Type B pancreatic cell (in vitro differentiated cells): ENCODE data around the gene RCAN1. TPM values are rescaled to one million over a fixed set of nuclear protein-coding genes. Genes with fewer than 3 reads are reported as not detected.
"Not testable (repeated sequence)": the region's sequence is repeated elsewhere in the genome, so short reads cannot be mapped to it uniquely, and the experiment has no call there.

Experiments
- DNase-seq: peaks from one replicate; pipeline ENCODE4 v3.0.0; 2021; ENCODE audit warnings: mixed read lengths; ENCODE audit not compliant: unreplicated experiment; ENCODE audit errors: extremely low spot score
- H3K27ac Mint-ChIP-seq: 2 replicates; pipeline ENCODE4 v1.8.0; 2021; ENCODE audit warnings: mild to moderate bottlenecking, mixed read lengths
- H3K27me3 Mint-ChIP-seq: 2 replicates; pipeline ENCODE4 v1.8.0; 2021; ENCODE audit warnings: mixed read lengths
- H3K36me3 Mint-ChIP-seq: 2 replicates; pipeline ENCODE4 v1.8.0; 2021; ENCODE audit warnings: mixed read lengths
- H3K4me1 Mint-ChIP-seq: one replicate; pipeline ENCODE4 v1.8.0; 2021; ENCODE audit warnings: mixed read lengths; ENCODE audit not compliant: unreplicated experiment
- H3K4me3 Mint-ChIP-seq: 2 replicates; pipeline ENCODE4 v1.8.0; 2021; ENCODE audit warnings: mild to moderate bottlenecking, mixed read lengths
- H3K9me3 Mint-ChIP-seq: 2 replicates; pipeline ENCODE4 v1.8.0; 2021; ENCODE audit warnings: mixed read lengths
- total RNA-seq: library from RNA; stranded (reverse); gene quantifications from 2 replicates; pipeline ENCODE4 v1.2.1, GENCODE V29; 2021; ENCODE audit warnings: low replicate concordance
- TF ChIP-seq, protein P1 (sequence below): fragments of 200-600 bp; sonication (generic); conservative IDR thresholded peaks from 2 replicates; pipeline ENCODE4 v1.5.0; 2021; ENCODE audit warnings: antibody characterized with exemption, mild to moderate bottlenecking

RCAN1 gene
- total RNA-seq, 1 donor from 2014 or later: 16.5 TPM

DNA sequence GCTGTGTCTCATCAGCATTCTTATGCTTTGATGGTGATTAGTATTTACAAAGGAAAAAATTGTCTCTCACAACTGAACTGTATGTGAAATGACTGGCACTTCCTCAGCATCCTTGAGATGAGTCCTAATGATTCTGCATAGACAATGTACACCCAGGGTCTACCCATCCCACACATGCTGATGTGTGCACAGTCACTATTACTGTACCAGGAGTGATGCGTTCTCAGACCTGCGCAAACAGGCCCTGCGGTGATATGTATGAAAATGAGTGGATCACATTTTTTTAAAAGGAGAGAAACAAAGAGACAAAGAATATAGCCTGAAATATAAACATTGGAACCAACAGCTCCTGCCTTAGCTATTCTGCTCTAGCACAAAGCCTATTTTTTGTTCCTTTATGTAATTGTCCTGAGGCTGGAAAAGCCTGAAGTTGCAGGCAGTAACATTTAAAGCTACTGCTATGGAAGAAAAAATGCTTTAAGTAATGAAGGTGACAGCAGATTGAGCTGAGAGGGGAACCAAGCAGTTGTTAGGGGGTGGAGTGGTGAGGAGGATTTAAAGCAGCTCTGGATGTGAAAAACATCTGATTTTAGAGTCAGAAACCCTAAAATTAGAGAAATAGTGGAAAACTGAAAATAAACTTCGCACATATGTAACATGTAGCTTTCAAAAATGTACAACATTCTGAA is 5.5 kb downstream of the RCAN1 start:
- peaks cover 28% of the 10 kb centered on the region for H3K27me3 Mint-ChIP-seq
- H3K4me1 Mint-ChIP-seq: peaks cover 7% of the 10 kb centered on the region
- no peaks in the 10 kb centered on the region for H3K36me3 Mint-ChIP-seq
- no peak overlapping the region for H3K4me3 Mint-ChIP-seq
- no peak for DNase-seq
- H3K9me3 Mint-ChIP-seq: no peaks in the 10 kb centered on the region
- no peak overlapping the region for H3K27ac Mint-ChIP-seq
- TF ChIP-seq, protein P1, sequence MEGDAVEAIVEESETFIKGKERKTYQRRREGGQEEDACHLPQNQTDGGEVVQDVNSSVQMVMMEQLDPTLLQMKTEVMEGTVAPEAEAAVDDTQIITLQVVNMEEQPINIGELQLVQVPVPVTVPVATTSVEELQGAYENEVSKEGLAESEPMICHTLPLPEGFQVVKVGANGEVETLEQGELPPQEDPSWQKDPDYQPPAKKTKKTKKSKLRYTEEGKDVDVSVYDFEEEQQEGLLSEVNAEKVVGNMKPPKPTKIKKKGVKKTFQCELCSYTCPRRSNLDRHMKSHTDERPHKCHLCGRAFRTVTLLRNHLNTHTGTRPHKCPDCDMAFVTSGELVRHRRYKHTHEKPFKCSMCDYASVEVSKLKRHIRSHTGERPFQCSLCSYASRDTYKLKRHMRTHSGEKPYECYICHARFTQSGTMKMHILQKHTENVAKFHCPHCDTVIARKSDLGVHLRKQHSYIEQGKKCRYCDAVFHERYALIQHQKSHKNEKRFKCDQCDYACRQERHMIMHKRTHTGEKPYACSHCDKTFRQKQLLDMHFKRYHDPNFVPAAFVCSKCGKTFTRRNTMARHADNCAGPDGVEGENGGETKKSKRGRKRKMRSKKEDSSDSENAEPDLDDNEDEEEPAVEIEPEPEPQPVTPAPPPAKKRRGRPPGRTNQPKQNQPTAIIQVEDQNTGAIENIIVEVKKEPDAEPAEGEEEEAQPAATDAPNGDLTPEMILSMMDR: no peak

DNA sequence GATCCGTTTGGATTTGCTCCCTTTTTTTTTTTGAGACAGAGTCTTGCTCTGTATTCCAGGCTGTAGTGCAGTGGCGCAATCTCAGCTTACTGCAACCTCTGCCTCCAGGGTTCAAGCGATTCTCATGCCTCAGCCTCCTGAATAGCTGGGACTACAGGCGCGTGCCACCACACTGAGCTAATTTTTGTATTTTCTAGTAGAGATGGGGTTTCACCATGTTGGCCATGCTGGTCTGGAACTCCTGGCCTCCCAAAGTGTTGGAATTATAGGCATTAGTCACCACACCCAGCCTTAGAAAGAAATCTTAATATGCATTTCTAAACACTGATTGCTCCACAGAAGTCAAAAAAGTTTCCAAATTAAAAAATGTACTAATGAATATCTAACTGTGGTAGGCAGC is 7.5 kb downstream of the RCAN1 start:
- H3K27me3 Mint-ChIP-seq: peaks cover 11% of the 10 kb centered on the region
- H3K9me3 Mint-ChIP-seq, DNase-seq, H3K4me3 Mint-ChIP-seq, H3K4me1 Mint-ChIP-seq, H3K27ac Mint-ChIP-seq, H3K36me3 Mint-ChIP-seq: not testable (repeated sequence)

DNA sequence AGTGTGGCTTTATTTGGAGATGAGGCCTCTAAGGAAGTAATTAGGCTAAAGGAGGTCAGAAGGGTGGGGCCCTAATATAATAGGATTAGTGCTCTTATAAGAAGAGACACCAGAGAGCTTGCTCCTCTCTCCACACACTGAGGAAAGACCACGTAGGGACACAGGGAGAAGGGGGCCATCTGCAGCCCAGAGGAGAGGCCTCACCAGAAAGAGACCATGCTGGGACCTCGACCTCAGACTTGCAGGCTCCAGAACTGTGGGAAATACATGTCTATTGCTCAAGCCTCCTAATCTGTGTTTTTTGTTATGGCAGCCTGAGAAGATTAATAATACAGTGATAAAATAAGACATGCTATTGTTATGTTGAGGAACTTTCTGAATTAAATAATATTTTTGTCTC is 8.3 kb downstream of the RCAN1 start:
- DNase-seq: no peak
- H3K27ac Mint-ChIP-seq: no peak overlapping the region
- no peaks in the 10 kb centered on the region for H3K9me3 Mint-ChIP-seq

DNA sequence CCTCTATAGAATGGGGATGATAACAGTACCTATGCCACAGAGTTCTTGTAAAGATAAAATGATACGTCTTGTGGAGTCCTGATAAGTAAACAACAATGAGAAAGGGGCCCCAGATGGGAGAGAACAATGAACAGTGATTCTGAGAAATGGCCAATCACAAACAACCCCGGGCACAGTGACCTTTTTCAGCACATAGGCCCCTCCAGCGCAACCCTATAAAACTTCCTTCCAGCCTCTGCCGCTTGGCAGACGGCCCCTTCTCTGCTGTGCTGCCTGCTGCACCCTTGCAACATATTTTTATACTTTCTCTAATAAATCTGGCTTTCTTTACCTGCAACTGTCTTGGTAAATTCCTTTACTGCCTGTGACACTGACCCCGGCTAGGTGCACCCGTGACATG is 8.9 kb downstream of the RCAN1 start:
- Mint-ChIP-seq H3K27ac (no peak overlapping the region), H3K4me1 (peaks cover 7% of the 10 kb centered on the region), H3K36me3 (no peaks in the 10 kb centered on the region), H3K9me3 (no peaks in the 10 kb centered on the region), H3K27me3 (no peaks in the 10 kb centered on the region), H3K4me3 (no peak overlapping the region)
- no peak for DNase-seq
- TF ChIP-seq, protein P1: no peak

More for the DNA sequence above, 8.3 kb downstream of the RCAN1 start:
- H3K27me3 Mint-ChIP-seq: peaks cover 4% of the 10 kb centered on the region
- H3K36me3 Mint-ChIP-seq: no peaks in the 10 kb centered on the region
- TF ChIP-seq, protein P1: no peak
- H3K4me3 Mint-ChIP-seq: no peak overlapping the region
- H3K4me1 Mint-ChIP-seq: peaks cover 7% of the 10 kb centered on the region

DNA sequence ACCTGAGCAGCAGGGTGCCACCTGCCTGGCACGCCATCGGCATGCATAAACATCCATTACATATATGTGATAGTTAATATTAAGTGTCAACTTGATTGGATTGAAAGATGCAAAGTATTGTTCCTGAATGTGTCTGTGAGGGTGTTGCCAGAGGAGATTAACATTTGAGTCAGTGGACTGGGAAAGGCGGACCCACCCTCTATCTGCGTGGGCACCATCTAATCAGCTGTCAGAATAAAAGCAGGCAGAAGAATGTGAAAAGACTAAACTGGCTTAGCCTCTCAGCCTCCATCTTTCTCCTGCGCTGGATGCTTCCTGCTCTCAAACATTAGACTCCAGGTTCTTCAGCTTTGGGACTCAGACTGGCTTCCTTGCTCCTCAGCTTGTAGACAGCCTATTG is 10.0 kb downstream of the RCAN1 start:
- H3K36me3 Mint-ChIP-seq, DNase-seq, H3K27me3 Mint-ChIP-seq, H3K9me3 Mint-ChIP-seq, H3K4me3 Mint-ChIP-seq, H3K4me1 Mint-ChIP-seq, H3K27ac Mint-ChIP-seq: not testable (repeated sequence)

DNA sequence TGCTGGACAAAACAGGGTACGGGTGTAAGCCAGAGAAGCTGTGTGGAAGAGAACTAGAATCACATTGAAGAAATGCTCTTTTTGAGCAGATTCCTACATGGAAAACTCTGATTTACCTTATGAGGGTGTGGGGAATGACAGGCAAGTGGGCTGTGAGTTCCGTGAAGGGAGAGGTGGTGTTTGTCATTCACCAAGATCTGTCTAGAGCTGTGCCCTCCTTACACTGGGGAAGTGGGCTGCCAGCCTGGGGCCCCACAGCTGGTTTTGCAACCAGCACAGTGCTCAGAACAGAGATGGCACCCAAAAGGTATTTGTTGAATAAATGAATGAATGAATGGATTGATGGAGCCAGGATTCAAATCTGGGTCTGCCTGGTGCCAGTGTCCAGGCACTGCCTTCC is 10.4 kb downstream of the RCAN1 start:
- H3K27ac Mint-ChIP-seq: peak overlapping the region; percentile 46
- peaks cover 5% of the 10 kb centered on the region for H3K4me1 Mint-ChIP-seq
- TF ChIP-seq, protein P1: no peak
- no peak for DNase-seq
- H3K4me3 Mint-ChIP-seq: no peak overlapping the region
- no peaks in the 10 kb centered on the region for H3K27me3 Mint-ChIP-seq
- no peaks in the 10 kb centered on the region for H3K9me3 Mint-ChIP-seq
- H3K36me3 Mint-ChIP-seq: no peaks in the 10 kb centered on the region

DNA sequence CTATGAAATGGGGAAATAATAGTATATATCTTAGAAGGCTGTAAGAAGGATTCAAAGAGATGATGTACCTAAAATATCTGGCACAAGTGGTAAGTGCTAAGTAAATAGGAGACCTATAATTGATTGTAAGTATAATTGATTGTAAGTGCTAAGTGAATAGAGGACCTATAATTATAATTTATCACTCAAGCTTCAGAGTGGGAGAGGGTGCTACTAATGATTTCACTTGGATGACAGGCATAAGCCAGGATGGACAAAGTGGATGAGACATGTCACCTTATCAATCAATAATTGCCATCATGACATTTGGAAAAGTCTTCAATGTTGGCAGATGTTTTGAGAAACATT is 11.2 kb downstream of the RCAN1 start:
- Mint-ChIP-seq H3K4me1 (no peaks in the 10 kb centered on the region), H3K9me3 (no peaks in the 10 kb centered on the region), H3K4me3 (no peak overlapping the region), H3K36me3 (no peaks in the 10 kb centered on the region), H3K27me3 (no peaks in the 10 kb centered on the region), H3K27ac (no peak overlapping the region)
- TF ChIP-seq, protein P1: no peak
- no peak for DNase-seq
